GM10248 (cell line): ENCODE data around the gene FYCO1.

Experiments
- CTCF ChIA-PET: fragments of 300-600 bp; sonication (Branson Sonifier 250); formaldehyde crosslinking; extraction: SDS; loops from one replicate; lab custom pipeline; 2021; ENCODE audit warnings: antibody characterized with exemption; lab: Yijun Ruan, JAX
- POLR2A ChIA-PET: fragments of 350-650 bp; sonication (Branson Sonifier 250); formaldehyde crosslinking; extraction: SDS; loops from one replicate; lab custom pipeline; 2020; ENCODE audit warnings: antibody characterized with exemption; lab: Yijun Ruan, JAX
- DNase-seq: peaks from one replicate; pipeline ENCODE4 v3.0.0; 2012; ENCODE audit errors: extremely low spot score
- CTCF ChIP-seq: IDR thresholded peaks from 2 replicates; pipeline ENCODE4 v1.5.1; 2012; ENCODE audit warnings: mild to moderate bottlenecking, low read depth; ENCODE audit errors: extremely low read depth, missing control alignments, control extremely low read depth

The FYCO1 gene

GRCh38 chr3:45890405-45890804 is 105.2 kb downstream of the FYCO1 start:
- TF ChIP-seq CTCF = no peak
- CTCF ChIA-PET = interaction anchor here (0.8 to 1.4 kb wide), 3 partner anchors 9 to 130 kb away, joined by 3 to 8 read pairs (median 4); no protein-coding TSS in a partner anchor
- POLR2A ChIA-PET = no interaction called here
- no peak for DNase-seq

GRCh38 chr3:45889337-45889736 is 106.3 kb downstream of the FYCO1 start:
- peak; percentile 57 for DNase-seq
- ChIA-PET POLR2A (no interaction called here), CTCF (interaction anchor here (0.7 to 1.8 kb wide), 4 partner anchors 15 to 48 kb away, joined by 3 to 6 read pairs (median 4); no protein-coding TSS in a partner anchor)
- no peak for TF ChIP-seq CTCF

DNA sequence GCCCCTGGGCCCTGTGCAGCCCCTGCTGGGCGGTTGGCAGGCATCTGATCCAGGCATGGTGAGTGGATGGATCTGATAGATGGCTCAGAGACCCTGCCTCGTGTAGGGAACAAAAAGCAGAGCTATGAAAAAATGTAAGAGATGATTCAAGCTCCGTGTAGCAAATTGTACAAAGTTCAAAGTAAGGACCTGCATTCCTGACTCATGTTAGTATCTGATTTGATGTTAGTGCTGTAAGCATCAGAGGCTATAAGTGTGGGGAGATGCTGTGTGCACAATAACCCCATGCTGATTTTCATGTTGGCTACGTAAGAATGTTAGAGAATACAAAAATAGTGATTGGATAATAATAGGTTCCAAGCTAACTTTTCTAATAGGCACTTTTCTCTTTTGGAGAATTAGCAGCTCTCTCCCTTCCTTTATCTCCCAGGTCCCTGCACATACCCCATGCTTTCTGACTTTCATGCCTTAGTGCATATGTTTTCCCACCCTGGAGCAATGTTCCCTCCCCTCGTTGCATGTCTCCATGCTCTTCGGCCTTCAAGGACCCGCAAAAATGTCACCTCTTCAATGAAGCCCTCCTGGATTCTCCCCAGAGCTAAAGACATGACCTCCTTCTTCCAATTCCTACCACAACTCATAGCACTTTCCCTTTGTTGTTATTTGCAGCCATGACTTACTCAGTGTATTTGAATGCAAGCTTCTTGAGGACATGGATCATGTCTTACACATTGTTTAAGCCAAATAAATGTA is 107.7 kb downstream of the FYCO1 start:
- ChIA-PET CTCF (interaction anchor here (0.8 to 5.7 kb wide), 9 partner anchors 8 to 42 kb away, joined by 3 to 24 read pairs (median 3); no protein-coding TSS in a partner anchor), POLR2A (interaction anchor here (0.6 kb wide), 1 partner anchor 27 kb away, joined by 5 read pairs; no protein-coding TSS in a partner anchor)
- DNase-seq = no peak
- TF ChIP-seq CTCF = no peak

- DNase-seq = no peak
- ChIA-PET CTCF (interaction anchor here (0.9 to 5.7 kb wide), 6 partner anchors 8 to 25 kb away, joined by 3 to 24 read pairs (median 3); no protein-coding TSS in a partner anchor), POLR2A (no interaction called here)
- no peak for TF ChIP-seq CTCF
These were observed 108.3 kb downstream of the FYCO1 start for GRCh38 chr3:45887285-45887684.

- DNase-seq = no peak
- ChIA-PET POLR2A (no interaction called here), CTCF (interaction anchor here (0.6 to 5.7 kb wide), 5 partner anchors 8 to 24 kb away, joined by 3 to 24 read pairs (median 3); no protein-coding TSS in a partner anchor)
- no peak for TF ChIP-seq CTCF
These were observed 109.5 kb downstream of the FYCO1 start, which contains the start of gene CCR9 for GRCh38 chr3:45885979-45886705. CCR9 (plus strand) TSS chr3:45886543; CDS start chr3:45894934, 8,391 bp downstream.
